Activated naive CD8-positive, alpha-beta T cell treated with anti-CD3 and anti-CD28 coated beads for 36 hours (primary cell): Measurements from ENCODE around the gene KRTAP6-2. TPM values are rescaled to one million over a fixed set of nuclear protein-coding genes. Genes with fewer than 3 reads are reported as not detected.

Experiments used
- DNase-seq: peaks from one replicate; pipeline ENCODE4 v3.0.0; 2021
- H3K27ac Mint-ChIP-seq: one replicate; pipeline ENCODE4 v1.8.0; 2022; ENCODE audit warnings: mild to moderate bottlenecking, moderate library complexity, mixed read lengths
- H3K27me3 Mint-ChIP-seq: one replicate; pipeline ENCODE4 v1.8.0; 2022; ENCODE audit warnings: mild to moderate bottlenecking, mixed read lengths
- H3K36me3 Mint-ChIP-seq: one replicate; pipeline ENCODE4 v1.8.0; 2021; ENCODE audit warnings: mild to moderate bottlenecking, mixed read lengths
- H3K4me1 Mint-ChIP-seq: one replicate; pipeline ENCODE4 v1.8.0; 2021; ENCODE audit warnings: mixed read lengths
- H3K4me3 Mint-ChIP-seq: one replicate; pipeline ENCODE4 v1.8.0; 2022; ENCODE audit warnings: mild to moderate bottlenecking, moderate library complexity, mixed read lengths
- H3K9me3 Mint-ChIP-seq: one replicate; pipeline ENCODE4 v1.8.0; 2022; ENCODE audit warnings: mixed read lengths
- total RNA-seq, 2 experiments: library from RNA; stranded (reverse); gene quantifications; one replicate each; pipeline ENCODE4 v1.2.3, GENCODE V29; 2021

The KRTAP6-2 gene, protein sequence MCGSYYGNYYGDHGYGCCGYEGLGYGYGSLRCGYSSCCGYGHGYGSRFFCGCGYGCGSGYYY
- total RNA-seq: not detected

DNA sequence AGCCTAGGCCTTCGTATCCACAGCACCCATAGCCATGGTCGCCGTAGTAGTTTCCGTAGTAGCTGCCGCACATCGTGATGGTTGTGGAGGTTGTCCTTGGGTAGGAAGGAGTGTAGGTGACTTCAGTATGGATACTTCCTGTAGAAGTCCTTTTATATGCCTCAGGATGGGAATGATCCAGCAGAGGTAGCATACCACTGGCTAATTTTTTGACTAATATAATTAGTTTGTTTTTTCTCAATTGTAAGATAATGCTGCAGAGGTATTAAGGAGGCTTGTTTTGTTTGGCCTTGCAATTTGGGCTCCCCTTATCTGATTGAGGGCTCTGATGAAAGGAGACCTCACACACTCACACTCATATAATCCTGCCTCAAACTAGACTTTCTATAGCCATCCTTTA lies at the start of gene KRTAP6-2:
Gene KRTAP6-2 (minus strand): TSS at position 101 of the 400 bp plus-strand sequence. CDS start 28 bp downstream, at position 73.
- H3K4me3 Mint-ChIP-seq: no peak within 1 kb of the TSS
- H3K9me3 Mint-ChIP-seq: no peaks in the 10 kb centered on the region
- DNase-seq: no peak
- no peaks in the 10 kb centered on the region for H3K36me3 Mint-ChIP-seq
- H3K4me1 Mint-ChIP-seq: no peaks in the 10 kb centered on the region
- peaks cover 5% of the 10 kb centered on the region for H3K27me3 Mint-ChIP-seq
- H3K27ac Mint-ChIP-seq: no peak within 1 kb of the TSS

DNA sequence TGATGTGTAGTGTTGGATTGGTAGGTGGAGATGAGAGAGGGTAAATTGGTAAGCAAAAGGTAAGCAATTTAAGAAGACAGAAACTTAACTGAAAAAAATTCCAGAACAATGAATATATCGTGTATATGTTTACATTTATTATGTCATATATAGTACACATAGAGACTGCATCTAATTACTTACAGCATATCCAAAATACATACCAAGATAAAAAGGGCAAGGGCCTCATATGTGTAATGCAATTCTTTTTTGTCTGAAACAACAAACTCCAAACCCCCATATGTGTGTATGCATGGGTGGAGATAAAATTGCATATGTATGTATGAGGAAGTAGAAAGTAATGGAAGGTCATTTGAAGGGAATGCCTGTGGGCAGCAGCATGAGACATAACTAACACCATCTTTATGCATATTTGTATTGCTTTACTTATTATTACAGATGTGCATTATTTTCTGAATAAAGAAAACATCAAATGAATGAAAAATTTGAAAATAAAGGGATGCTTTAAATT lies 48.3 kb upstream of the KRTAP6-2 start:
- Mint-ChIP-seq H3K36me3 (no peaks in the 10 kb centered on the region), H3K9me3 (no peaks in the 10 kb centered on the region), H3K4me3 (no peak overlapping the region)

DNA sequence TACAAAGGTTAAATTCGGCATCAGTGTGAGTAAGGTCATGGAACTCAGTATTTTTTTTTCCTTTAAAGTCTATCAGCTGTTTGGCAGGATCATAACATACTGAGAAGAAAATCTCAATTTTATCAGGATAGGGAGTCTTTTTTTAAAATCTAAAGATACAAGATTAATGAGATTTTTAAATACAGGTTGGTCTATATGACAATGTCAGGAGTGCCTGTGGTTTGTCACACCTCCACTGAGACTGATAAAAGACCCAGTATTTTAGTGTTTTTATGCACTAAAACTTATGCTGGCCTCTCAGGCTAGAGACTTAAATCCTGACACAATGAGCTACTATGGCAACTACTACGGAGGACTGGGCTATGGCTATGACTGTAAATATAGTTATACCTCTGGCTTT lies 43.9 kb upstream of the KRTAP6-2 start, which contains the start of gene KRTAP20-3:
Gene KRTAP20-3 (plus strand): TSS at position 301 of the 400 bp plus-strand sequence.
- Mint-ChIP-seq H3K27me3 (no peaks in the 10 kb centered on the region), H3K4me3 (no peak within 1 kb of the TSS), H3K9me3 (no peaks in the 10 kb centered on the region), H3K36me3 (no peaks in the 10 kb centered on the region), H3K4me1 (no peaks in the 10 kb centered on the region), H3K27ac (no peak within 1 kb of the TSS)
- no peak for DNase-seq

More for the DNA sequence above, 48.3 kb upstream of the KRTAP6-2 start:
- no peaks in the 10 kb centered on the region for H3K4me1 Mint-ChIP-seq
- H3K27me3 Mint-ChIP-seq: no peaks in the 10 kb centered on the region
- no peak for DNase-seq
- no peak overlapping the region for H3K27ac Mint-ChIP-seq

DNA sequence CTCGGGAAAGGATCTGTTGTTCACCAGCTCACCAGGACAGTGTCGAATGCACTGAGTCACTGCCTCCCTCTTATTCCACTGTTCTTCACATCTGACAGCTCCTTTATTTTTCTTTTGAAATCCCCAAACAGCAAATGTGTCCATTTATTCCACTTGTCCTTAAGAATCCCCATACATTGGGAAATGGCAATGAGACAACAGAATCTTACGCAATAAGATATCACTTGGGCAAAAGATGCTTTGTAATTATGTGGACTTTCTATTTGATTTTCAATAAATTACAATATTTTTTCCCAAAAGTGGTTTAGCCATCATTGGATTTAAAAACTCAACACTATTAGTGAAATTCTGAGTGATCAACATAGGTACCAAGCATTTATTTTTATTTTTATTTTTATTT lies 40.0 kb upstream of the KRTAP6-2 start:
- H3K4me1 Mint-ChIP-seq: no peaks in the 10 kb centered on the region
- H3K9me3 Mint-ChIP-seq: no peaks in the 10 kb centered on the region
- no peak overlapping the region for H3K27ac Mint-ChIP-seq
- no peaks in the 10 kb centered on the region for H3K27me3 Mint-ChIP-seq
- DNase-seq: no peak
- H3K4me3 Mint-ChIP-seq: no peak overlapping the region
- no peaks in the 10 kb centered on the region for H3K36me3 Mint-ChIP-seq

DNA sequence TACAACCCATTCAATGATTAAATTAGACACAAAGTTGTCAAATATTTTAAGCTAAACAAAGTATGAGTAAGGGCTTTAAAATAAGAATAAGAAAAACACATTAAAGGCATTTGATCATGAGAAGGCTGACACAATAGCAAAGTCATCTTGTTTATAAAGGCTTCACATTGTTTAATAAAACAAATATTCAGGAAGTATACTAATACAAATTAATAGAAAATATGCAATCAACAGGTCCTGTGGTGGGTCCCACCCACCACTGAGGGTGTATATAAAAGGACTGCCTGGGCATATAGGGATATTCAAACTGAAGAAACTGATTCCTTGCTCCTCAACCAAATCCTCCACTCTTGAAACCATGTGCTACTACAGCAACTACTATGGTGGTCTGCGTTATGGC lies 36.2 kb upstream of the KRTAP6-2 start, which contains the start of gene KRTAP20-2:
Gene KRTAP20-2 (plus strand): TSS at position 301 of the 400 bp plus-strand sequence. CDS start 58 bp downstream, at position 359.
- no peaks in the 10 kb centered on the region for H3K4me1 Mint-ChIP-seq

DNA sequence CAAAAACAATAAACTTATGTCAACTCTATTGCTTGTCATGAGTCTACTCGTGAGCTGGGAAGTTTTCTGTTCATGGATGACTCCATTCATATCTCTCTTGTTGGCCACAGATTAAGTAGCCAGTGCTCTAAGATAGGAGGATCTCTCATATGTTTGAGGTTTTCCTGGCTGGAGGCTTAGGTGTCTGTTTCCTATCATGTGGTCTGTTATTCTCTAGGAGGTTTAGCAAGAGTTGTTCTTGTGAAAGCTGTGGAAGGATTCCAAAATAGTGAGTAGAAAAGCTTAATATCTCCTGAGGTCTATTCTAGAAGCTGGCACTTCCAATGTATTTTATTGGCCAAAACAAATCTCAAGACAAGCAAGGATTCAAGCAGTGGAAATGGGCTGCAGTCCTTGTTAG lies 30.5 kb upstream of the KRTAP6-2 start:
- H3K36me3 Mint-ChIP-seq: no peaks in the 10 kb centered on the region
- H3K4me1 Mint-ChIP-seq: no peaks in the 10 kb centered on the region
- H3K27me3 Mint-ChIP-seq: peaks cover 8% of the 10 kb centered on the region
- H3K9me3 Mint-ChIP-seq: no peaks in the 10 kb centered on the region
- DNase-seq: no peak
- H3K27ac Mint-ChIP-seq: no peak overlapping the region
- H3K4me3 Mint-ChIP-seq: no peak overlapping the region

More for the DNA sequence above, 36.2 kb upstream of the KRTAP6-2 start, which contains the start of gene KRTAP20-2:
- no peaks in the 10 kb centered on the region for H3K36me3 Mint-ChIP-seq
- H3K9me3 Mint-ChIP-seq: no peaks in the 10 kb centered on the region
- H3K27ac Mint-ChIP-seq: no peak within 1 kb of the TSS
- DNase-seq: no peak
- no peak within 1 kb of the TSS for H3K4me3 Mint-ChIP-seq
- H3K27me3 Mint-ChIP-seq: no peaks in the 10 kb centered on the region

DNA sequence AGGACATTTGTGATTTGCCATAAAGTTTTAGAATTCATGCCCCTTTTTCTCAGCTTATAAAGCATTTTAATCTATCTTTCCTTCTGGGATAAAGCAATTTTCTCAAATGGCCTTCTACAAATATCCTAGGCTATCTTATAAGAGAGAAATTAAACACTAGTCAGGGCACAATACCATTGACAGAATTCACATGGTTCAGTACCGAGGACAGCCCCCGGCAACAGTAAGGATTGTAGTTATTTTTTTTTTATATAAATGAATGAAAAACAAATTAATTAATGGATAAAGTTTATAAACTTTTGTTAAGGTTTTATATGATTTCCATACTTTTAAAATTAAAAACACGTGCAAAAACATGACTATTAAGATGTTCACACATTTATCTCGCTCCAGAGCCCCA lies 29.4 kb upstream of the KRTAP6-2 start:
- no peak overlapping the region for H3K4me3 Mint-ChIP-seq
- peaks cover 8% of the 10 kb centered on the region for H3K27me3 Mint-ChIP-seq
- H3K9me3 Mint-ChIP-seq: no peaks in the 10 kb centered on the region

DNA sequence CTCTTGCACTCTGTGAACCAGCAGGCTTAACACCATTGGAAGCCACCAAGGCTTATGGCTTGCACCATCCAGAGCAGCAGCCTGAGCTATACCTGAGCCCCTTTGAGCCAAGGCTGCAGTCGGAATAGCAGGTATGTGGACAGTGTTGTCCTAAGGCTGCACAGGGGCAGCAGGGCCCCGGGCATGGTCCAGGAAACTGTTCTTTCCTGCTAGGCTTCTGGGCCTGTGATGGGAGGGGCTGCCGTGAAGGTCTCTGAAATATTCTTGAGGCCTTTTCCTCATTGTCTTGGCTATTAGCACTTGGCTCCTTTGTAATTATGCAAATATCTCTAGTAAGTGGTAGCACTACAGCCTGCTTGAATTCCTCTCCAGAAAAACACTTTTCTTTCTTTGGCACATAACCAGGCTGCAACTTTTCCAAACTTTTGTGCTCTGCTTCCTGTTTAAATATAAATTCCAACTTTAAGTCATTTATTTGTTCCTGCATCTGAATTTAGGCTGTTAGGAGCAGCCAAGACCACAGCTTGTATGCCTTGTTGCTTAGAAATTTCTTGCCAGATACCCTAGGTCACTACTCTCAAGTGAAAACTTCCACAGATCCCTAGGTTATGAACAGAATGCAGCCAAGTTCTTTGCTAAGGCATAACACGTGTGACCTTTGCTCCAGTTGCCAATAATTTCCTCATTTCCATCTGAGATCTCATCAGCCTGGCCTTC lies 26.9 kb upstream of the KRTAP6-2 start:
- DNase-seq: no peak
- H3K9me3 Mint-ChIP-seq: no peaks in the 10 kb centered on the region
- no peaks in the 10 kb centered on the region for H3K36me3 Mint-ChIP-seq
- peaks cover 8% of the 10 kb centered on the region for H3K27me3 Mint-ChIP-seq
- no peaks in the 10 kb centered on the region for H3K4me1 Mint-ChIP-seq
- H3K27ac Mint-ChIP-seq: no peak overlapping the region
- no peak overlapping the region for H3K4me3 Mint-ChIP-seq

More for the DNA sequence above, 29.4 kb upstream of the KRTAP6-2 start:
- no peaks in the 10 kb centered on the region for H3K4me1 Mint-ChIP-seq
- DNase-seq: no peak
- no peak overlapping the region for H3K27ac Mint-ChIP-seq
- no peaks in the 10 kb centered on the region for H3K36me3 Mint-ChIP-seq

DNA sequence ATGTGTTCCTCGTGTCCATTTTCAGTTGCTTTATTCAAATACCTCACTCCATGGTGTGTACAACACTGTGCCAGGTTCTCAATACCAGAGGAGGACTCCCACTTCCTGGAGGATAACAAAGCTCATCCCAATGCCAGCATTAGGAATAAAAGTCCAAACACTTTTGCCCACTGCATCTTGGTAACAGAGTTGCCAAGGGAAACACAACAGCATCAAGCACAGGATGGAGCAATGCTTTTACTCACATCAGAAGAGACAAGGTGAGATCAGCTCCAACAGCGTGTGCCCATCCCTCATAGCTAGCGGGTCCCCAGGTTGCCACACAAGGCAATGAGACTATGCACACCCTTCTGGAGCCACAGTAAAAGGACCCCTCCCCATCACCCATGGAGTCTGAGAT lies 24.7 kb upstream of the KRTAP6-2 start:
- Mint-ChIP-seq H3K4me3 (no peak overlapping the region), H3K4me1 (no peaks in the 10 kb centered on the region), H3K27ac (no peak overlapping the region), H3K9me3 (no peaks in the 10 kb centered on the region), H3K27me3 (peaks cover 3% of the 10 kb centered on the region), H3K36me3 (no peaks in the 10 kb centered on the region)
- no peak for DNase-seq

DNA sequence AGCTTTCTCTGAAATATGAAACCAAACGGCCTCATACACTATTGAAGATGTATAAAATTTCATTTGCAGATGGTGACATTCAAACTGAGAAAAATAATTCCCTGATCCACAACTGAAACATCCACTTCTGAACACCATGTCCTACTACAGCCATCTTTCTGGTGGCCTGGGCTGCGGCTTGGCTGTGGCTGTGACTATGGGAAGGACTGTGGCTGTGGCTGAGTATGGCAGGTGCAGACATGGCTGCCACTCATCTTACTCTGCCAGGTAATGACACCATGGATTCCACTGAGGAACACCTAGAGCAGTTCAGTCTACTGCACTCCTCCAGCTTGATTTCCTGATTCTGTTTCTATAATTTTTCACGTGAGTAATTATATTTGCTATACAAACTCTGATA lies 21.8 kb upstream of the KRTAP6-2 start, which contains the start of gene KRTAP20-4:
Gene KRTAP20-4 (plus strand): TSS at position 106 of the 400 bp plus-strand sequence.
- Mint-ChIP-seq H3K9me3 (no peaks in the 10 kb centered on the region), H3K36me3 (no peaks in the 10 kb centered on the region), H3K4me1 (no peaks in the 10 kb centered on the region), H3K27me3 (peaks cover 3% of the 10 kb centered on the region), H3K27ac (no peak within 1 kb of the TSS), H3K4me3 (no peak within 1 kb of the TSS)
- DNase-seq: no peak

DNA sequence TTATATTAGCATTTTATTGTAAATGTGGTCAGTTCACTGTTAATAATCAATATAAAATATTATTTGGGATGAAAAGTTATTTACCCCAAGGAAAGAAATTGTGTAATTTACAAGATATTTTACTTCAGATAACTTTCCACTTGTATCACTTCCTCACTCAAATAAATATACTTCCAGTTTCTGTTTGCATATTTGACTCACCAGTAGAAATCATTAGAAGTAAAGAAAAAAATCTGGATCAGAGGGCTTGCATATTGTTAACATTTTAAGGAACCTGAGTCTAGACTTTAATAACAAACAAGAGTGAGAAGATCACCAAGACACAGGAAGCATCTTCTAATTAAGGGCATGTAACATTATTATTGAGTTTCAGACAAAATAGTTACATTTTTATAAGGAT lies 21.4 kb upstream of the KRTAP6-2 start:
- peaks cover 3% of the 10 kb centered on the region for H3K27me3 Mint-ChIP-seq
- no peak for DNase-seq
- no peaks in the 10 kb centered on the region for H3K36me3 Mint-ChIP-seq
- H3K4me1 Mint-ChIP-seq: no peaks in the 10 kb centered on the region
- H3K4me3 Mint-ChIP-seq: no peak overlapping the region
- H3K9me3 Mint-ChIP-seq: no peaks in the 10 kb centered on the region
- H3K27ac Mint-ChIP-seq: no peak overlapping the region

DNA sequence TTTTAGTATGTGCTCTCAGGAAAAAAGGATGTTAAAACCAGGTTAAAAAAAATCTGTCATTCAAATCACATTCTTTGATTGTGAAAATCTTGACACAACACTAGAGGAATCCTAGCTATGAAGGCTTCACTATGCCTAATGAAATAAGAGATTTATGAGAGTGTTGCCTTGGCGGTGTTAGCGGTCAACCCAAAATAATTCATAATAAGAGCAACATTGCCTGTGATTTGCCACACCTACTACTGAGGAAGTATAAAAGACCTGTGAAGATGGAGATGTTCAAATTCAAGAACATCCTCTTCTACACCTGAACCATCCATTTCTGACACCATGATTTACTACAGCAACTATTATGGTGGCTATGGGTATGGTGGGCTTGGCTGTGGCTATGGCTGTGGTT lies 17.4 kb upstream of the KRTAP6-2 start, which contains the start of gene KRTAP20-1:
Gene KRTAP20-1 (plus strand): TSS at position 301 of the 400 bp plus-strand sequence. CDS start 30 bp downstream, at position 331.
- no peaks in the 10 kb centered on the region for H3K36me3 Mint-ChIP-seq
- peaks cover 2% of the 10 kb centered on the region for H3K9me3 Mint-ChIP-seq
- H3K4me3 Mint-ChIP-seq: no peak within 1 kb of the TSS
- DNase-seq: no peak
- H3K27ac Mint-ChIP-seq: no peak within 1 kb of the TSS
- H3K4me1 Mint-ChIP-seq: no peaks in the 10 kb centered on the region
- no peaks in the 10 kb centered on the region for H3K27me3 Mint-ChIP-seq

DNA sequence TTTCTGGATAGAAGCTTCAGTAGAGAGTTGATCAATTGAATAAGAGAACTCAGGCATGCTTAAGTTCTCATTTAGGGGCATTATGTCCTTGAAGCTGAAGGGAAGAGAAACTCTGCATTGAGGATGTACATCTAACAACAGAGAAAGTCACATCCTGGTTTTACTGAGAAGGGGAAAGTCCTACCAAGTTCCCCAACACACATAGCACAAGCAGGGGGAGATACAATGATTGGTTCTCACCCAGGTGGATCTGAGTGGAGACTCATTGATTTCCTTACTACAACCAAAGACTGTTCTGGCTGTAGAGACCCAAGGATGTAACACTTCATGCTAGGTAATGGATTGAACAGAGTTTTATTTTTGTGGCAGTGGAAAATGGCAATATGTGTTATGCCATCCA lies 16.5 kb upstream of the KRTAP6-2 start:
- H3K9me3 Mint-ChIP-seq: peaks cover 6% of the 10 kb centered on the region
- no peak for DNase-seq
- H3K36me3 Mint-ChIP-seq: no peaks in the 10 kb centered on the region
- no peak overlapping the region for H3K4me3 Mint-ChIP-seq
- no peak overlapping the region for H3K27ac Mint-ChIP-seq
- H3K4me1 Mint-ChIP-seq: no peaks in the 10 kb centered on the region
- no peaks in the 10 kb centered on the region for H3K27me3 Mint-ChIP-seq

DNA sequence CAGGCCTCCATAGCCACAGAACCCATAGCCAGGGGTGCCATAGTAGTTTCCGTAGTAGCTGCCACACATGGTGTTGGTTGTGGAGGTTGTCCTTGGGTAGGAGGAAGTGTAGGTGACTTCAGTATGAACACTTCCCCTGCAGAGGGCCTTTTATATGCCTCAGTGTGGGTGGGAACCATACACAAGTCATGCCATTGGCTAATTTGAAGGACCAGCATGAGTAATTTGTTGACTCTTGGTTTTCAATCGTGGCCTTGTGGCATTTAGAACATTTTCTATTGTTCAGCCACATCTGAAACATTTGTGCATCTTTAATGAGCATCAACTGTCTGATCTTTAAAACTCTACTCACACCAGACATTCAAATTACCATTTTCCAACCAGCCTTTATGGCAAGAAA lies 15.1 kb upstream of the KRTAP6-2 start, which contains the start of gene KRTAP6-1:
Gene KRTAP6-1 (minus strand): TSS at position 95 of the 400 bp plus-strand sequence. CDS start 26 bp downstream, at position 69.
- Mint-ChIP-seq H3K9me3 (peaks cover 6% of the 10 kb centered on the region), H3K27me3 (no peaks in the 10 kb centered on the region), H3K27ac (no peak within 1 kb of the TSS), H3K4me3 (no peak within 1 kb of the TSS), H3K4me1 (no peaks in the 10 kb centered on the region), H3K36me3 (no peaks in the 10 kb centered on the region)
- no peak for DNase-seq

DNA sequence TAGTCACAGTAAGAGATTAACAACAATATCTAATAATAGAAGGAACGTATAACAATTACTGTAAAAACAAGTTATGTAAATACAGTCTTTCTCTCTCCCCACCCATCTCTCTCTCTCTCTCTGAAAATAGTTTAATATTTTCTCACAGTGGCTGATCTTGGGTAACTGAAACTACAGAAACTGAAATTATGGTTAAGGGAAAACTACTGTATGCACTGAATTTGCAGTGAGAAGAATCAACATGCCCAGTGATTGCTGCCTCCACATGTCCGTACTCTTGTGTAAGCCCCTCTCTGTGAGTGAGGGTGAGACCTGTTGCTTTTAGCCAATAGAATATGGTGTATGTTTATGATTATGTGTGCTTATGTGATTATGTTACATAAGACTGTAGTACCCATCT lies 13.4 kb upstream of the KRTAP6-2 start:
- Mint-ChIP-seq H3K4me1 (no peaks in the 10 kb centered on the region), H3K27ac (no peak overlapping the region), H3K27me3 (peaks cover 2% of the 10 kb centered on the region), H3K4me3 (no peak overlapping the region), H3K9me3 (peaks cover 6% of the 10 kb centered on the region), H3K36me3 (no peaks in the 10 kb centered on the region)
- DNase-seq: no peak
